GM20000 (cell line): ENCODE measurements around the gene EIF2B1.

ENCODE experiments used
- DNase-seq: peaks from one replicate; pipeline ENCODE4 v3.0.0; 2012; ENCODE audit warnings: low spot score
- CTCF ChIP-seq: IDR thresholded peaks from 2 replicates; pipeline ENCODE4 v1.5.1; 2012; ENCODE audit warnings: mild to moderate bottlenecking, control low read depth; ENCODE audit errors: extremely low read depth, missing control alignments

EIF2B1 gene

GRCh38 chr12:123633379-123634141 lies at the start of gene EIF2B1, which contains the start of gene GTF2H3:
Gene EIF2B1, minus strand, starts transcription at chr12:123633686. Its CDS starts 129 bp downstream, at chr12:123633557.
Gene GTF2H3, plus strand, starts transcription at chr12:123633829. Its CDS starts 31 bp downstream, at chr12:123633860.
- TF ChIP-seq CTCF: no peak
- DNase-seq: peak; percentile 97

GRCh38 chr12:123681605-123682004 lies 48.1 kb upstream of the EIF2B1 start:
- DNase-seq: peak; percentile 31
- TF ChIP-seq CTCF: no peak

GRCh38 chr12:123678981-123679380 lies 45.5 kb upstream of the EIF2B1 start:
- no peak for TF ChIP-seq CTCF
- no peak for DNase-seq

GRCh38 chr12:123676616-123677320 lies 43.3 kb upstream of the EIF2B1 start:
- no peak for DNase-seq
- TF ChIP-seq CTCF: no peak

GRCh38 chr12:123675436-123675835 lies 42.0 kb upstream of the EIF2B1 start:
- no peak for TF ChIP-seq CTCF

GRCh38 chr12:123671876-123672275 lies 38.4 kb upstream of the EIF2B1 start:
- DNase-seq: no peak
- TF ChIP-seq CTCF: no peak

More at GRCh38 chr12:123675436-123675835, 42.0 kb upstream of the EIF2B1 start:
- no peak for DNase-seq
